Epithelial cell of proximal tubule (primary cell): Measurements from ENCODE around the gene TM6SF1. TPM values are rescaled to one million over a fixed set of nuclear protein-coding genes. Genes with fewer than 3 reads are reported as not detected.

Experiments
- DNase-seq: peaks from one replicate; pipeline ENCODE4 v3.0.0-alpha.2; 2011; ENCODE audit warnings: low read depth
- H3K4me3 ChIP-seq: 2 replicates; pipeline ENCODE4 v1.5.1; 2011; ENCODE audit warnings: low read depth, mild to moderate bottlenecking, low read length
- CTCF ChIP-seq: conservative IDR thresholded peaks from 2 replicates; pipeline ENCODE4 v1.5.1; 2012; ENCODE audit warnings: low read depth, mild to moderate bottlenecking, low read length
- total RNA-seq: library from RNA; depleted of rRNA; stranded (reverse); fragments of >200 nt; gene quantifications from 2 replicates; pipeline ENCODE4 v1.2.3, GENCODE V29; 2015

TM6SF1 gene
- total RNA-seq, 1 donor from 2014 or later: 0.81 TPM

- no peak overlapping the region for H3K4me3 ChIP-seq
- no peak for DNase-seq
- TF ChIP-seq CTCF: no peak
Observed at GRCh38 chr15:83118291-83118827, 10.9 kb downstream of the TM6SF1 start.

GRCh38 chr15:83118968-83119367 is 11.5 kb downstream of the TM6SF1 start:
- no peak for TF ChIP-seq CTCF
- no peak overlapping the region for H3K4me3 ChIP-seq
- DNase-seq: no peak

- no peak for TF ChIP-seq CTCF
- DNase-seq: no peak
Observed at GRCh38 chr15:83119968-83120581, 12.6 kb downstream of the TM6SF1 start.

GRCh38 chr15:83123529-83123928 is 16.1 kb downstream of the TM6SF1 start:
- no peak overlapping the region for H3K4me3 ChIP-seq
- no peak for DNase-seq
- no peak for TF ChIP-seq CTCF

More at GRCh38 chr15:83119968-83120581, 12.6 kb downstream of the TM6SF1 start:
- H3K4me3 ChIP-seq: no peak overlapping the region

- H3K4me3 ChIP-seq: no peak overlapping the region
- TF ChIP-seq CTCF: no peak
- no peak for DNase-seq
Observed at GRCh38 chr15:83127547-83128150, 20.2 kb downstream of the TM6SF1 start.

GRCh38 chr15:83129791-83130190 is 22.3 kb downstream of the TM6SF1 start:
- no peak for DNase-seq
- TF ChIP-seq CTCF: no peak
- H3K4me3 ChIP-seq: no peak overlapping the region
